HG03442 (cell line): ENCODE data around the gene GPR173.

Source experiments
- ATAC-seq: cut with Tn5 transposase; IDR thresholded peaks from one replicate; pipeline ENCODE4 v1.9.1; 2021; ENCODE audit warnings: mild to moderate bottlenecking, moderate library complexity; ENCODE audit not compliant: unreplicated experiment

Gene GPR173

DNA sequence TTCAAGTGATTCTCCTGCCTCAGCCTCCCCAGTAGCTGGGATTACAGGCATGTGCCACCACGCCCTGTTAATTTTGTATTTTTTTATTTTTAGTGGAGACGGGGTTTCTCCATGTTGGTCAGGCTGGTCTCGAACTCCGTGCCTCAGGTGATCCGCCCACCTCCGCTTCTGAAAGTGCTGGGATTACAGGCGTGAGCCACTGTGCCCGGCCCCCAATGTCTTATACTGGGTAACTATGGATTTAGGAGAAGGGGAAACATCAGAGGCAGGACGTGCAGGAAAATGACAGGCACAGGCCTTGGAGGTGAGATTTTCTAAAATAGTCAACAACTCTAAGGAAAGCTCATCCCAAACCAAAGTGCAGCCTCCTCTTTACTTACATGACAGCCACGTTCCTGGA lies 22.5 kb downstream of the GPR173 start:
- no peak for ATAC-seq

DNA sequence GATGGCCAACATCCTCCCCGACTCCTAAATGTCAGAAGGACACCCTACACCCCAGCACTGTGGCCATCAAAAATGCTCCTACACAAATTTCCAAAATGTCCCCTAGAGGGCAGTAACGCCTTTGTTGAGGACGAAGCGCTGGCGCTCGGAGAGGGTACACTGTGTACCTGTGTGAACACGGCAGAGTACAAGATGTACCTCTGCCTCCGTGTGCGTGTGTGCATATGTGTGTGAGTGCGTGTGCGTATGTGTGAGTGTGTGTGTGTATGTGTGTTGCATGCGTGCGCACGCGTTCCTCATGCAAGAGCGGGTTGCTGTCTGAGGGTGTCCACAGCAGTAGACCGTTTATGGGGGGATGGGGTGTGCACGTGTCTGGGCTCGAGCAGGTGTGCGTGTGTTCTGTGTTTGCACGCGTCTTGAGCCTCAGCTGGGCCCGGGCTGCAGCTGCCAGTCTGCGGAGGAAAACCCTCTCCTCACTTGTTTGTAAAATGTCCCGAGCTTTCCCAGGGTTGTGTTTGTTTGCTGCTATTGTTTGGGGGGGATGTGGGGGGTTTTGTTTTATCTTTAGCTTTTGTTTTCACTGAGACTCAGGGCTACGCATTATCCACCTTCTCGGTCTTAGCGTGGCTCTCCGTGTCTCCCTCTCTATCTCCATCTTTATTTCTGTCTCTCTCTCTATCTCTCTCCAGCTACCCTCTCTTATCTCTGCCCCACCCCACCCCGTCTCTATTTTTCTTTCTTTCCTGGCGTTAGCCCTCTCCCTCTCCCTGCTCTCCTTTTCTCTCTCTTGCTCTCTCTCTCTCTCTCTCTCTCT lies 23.2 kb downstream of the GPR173 start:
- ATAC-seq: peak; percentile 80

DNA sequence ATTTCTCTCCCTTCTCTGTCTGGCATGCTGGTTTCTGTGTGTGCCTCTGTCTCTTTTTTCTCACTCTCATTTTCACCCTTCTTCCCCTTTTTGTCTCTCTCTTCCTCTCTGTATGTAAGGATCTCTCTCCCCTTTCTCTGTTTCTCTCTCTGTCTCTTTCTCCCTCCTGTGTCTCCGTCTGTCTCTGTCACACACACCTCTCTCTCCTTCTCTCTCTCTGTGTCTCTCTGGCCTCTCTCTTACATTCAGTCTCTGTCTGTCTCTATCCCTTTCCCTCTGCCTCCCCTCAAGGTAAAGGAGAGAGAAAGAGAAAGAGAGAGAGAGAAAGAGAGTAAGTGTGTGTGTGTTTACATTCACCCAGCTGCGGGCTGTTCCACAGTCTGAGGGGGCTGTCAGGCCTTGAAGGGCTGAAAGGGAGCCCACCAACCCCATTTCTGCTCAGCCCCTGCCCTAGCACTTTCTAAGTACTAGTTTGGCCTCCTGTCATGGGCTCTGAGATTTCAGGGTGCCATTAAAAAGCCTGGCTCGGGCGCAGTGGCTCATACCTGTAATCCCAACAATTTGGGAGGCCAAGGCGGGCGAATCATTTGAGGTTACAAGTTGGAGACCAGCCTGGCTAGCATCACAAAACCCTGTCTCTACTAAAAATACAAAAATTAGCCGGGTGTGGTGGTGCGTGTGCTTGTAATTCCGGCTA lies 24.0 kb downstream of the GPR173 start:
- ATAC-seq: no peak

DNA sequence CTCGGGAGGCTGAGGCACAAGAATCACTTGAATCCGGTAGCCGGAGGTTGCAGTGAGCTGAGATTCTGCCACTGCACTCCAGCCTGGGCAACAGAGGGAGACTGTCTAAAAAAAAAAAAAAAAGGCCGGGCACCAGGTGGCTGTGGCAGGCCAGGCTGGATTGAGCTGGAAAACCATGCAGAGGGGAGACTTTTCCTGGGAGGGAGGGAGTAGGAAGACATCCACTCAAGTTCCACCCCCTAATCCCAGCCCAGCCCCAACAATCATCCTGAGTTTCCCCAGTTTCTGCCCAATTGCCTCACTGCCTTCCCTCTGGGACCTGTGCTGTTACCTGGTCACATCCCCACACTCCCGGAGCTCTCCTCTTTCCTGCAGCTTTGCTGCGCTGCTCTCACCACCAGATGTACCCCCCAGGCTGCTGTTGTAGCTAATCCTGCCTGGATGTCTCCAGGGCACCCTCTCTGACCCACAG lies 24.6 kb downstream of the GPR173 start:
- ATAC-seq: no peak

DNA sequence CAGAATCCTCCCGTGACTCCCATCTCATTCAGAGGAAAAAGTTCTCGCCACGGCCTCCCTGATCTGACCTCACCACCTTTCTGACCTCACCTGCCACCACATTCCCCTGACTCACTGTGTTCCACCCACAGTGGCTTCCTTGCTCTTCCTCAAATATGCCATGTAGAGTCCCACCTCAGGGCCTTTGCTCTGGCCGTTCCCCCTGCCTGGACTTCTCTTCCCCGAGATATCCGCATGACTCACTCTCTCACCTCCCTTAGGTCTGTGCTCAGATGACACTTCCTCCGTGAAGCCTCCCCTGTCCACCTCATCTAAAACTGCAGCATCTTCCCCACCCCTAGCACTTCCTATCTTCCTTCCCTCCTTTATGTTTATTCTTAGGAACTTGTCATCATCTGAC lies 26.4 kb downstream of the GPR173 start:
- no peak for ATAC-seq

DNA sequence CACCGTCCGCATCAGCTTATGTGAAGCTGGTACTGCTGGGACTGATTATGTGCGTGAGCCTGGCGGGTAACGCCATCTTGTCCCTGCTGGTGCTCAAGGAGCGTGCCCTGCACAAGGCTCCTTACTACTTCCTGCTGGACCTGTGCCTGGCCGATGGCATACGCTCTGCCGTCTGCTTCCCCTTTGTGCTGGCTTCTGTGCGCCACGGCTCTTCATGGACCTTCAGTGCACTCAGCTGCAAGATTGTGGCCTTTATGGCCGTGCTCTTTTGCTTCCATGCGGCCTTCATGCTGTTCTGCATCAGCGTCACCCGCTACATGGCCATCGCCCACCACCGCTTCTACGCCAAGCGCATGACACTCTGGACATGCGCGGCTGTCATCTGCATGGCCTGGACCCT lies 28.1 kb downstream of the GPR173 start:
- ATAC-seq: no peak

DNA sequence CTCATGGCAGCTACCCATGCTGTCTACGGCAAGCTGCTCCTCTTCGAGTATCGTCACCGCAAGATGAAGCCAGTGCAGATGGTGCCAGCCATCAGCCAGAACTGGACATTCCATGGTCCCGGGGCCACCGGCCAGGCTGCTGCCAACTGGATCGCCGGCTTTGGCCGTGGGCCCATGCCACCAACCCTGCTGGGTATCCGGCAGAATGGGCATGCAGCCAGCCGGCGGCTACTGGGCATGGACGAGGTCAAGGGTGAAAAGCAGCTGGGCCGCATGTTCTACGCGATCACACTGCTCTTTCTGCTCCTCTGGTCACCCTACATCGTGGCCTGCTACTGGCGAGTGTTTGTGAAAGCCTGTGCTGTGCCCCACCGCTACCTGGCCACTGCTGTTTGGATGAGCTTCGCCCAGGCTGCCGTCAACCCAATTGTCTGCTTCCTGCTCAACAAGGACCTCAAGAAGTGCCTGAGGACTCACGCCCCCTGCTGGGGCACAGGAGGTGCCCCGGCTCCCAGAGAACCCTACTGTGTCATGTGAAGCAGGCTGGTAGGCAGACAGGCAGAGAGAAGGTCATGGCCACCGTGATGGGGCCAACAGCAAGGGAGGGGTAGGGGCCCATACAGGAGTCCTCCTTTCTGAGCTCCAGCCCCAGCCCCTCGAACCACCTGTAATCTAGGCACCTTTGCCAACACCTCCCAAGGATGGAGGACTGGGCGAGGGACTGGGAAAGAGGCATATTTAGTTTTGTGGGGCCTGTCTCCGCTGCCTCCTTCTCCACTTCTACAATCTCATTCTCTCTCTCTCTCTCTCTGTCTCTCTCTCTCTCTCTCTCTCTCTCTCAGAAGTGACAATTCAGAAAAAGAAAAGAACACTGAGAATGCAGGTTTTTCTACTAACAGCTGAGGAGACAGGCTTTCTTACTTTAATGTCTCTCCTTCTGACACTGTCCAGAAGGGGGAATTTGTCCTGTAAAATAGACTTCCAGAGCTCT lies 28.9 kb downstream of the GPR173 start:
- ATAC-seq: no peak

DNA sequence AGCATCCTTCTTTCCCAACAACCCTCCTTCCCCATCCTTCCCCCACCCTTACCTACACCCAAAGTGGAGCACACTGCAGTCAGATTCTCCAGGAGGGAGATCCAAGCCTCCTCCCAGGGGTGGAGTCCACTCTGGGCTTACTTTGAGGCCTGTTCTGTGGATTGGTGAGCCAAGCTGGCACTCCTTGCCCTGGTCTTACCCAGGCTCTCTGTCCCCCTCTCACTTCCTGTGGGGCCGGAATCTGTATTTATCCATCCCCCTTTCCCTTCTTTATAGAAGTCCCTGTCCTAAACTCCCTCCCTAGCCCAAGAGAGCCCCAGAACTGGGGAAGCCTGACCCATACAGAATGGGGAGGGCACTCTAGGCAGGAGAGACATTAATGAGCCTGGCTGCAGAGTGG lies 30.4 kb downstream of the GPR173 start:
- ATAC-seq: no peak

DNA sequence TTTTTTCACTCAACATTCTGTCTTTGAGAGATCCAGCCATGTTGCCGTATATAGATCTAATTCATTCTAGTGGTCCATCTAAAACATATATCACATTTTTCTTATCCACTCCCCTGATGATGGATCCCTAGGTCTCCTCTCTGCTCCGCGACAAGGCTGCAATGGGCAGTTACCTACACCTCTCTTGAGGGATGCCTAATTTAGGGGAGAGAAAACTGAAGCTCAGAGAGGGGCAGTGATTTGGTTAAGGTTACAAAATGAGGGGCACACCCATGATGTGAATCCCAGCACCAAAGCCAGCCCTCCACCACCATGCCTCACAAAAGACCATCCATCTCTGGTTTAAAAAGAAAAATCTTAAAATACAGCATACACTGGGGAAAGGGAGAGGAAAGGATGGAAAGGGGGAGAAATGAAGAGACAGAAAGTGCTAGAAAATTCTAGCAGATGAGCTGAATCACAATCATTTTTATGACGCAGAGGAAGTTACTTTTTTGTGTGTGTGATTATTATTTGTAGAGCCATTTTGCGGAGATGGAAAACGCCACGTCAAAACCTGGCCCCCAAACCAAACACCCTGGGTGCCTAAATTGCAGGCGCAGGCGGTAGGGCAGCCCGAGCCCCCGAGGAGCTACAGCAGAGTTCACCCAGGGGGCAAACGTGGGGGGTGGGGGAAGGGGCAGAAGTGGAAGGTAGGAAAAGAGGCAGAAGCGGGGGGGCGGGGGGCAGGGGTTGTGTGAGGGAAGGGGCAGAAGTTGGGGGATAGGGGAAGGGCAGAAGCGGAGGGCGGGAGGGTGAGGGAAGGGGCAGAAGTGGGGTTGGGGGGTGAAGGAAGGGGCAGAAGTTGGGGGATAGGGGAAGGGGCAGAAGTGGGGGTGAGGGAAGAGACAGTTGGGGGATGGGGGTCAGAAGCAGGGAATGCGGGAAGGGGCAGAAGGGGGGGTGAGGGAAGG lies 32.3 kb downstream of the GPR173 start:
- ATAC-seq: no peak

DNA sequence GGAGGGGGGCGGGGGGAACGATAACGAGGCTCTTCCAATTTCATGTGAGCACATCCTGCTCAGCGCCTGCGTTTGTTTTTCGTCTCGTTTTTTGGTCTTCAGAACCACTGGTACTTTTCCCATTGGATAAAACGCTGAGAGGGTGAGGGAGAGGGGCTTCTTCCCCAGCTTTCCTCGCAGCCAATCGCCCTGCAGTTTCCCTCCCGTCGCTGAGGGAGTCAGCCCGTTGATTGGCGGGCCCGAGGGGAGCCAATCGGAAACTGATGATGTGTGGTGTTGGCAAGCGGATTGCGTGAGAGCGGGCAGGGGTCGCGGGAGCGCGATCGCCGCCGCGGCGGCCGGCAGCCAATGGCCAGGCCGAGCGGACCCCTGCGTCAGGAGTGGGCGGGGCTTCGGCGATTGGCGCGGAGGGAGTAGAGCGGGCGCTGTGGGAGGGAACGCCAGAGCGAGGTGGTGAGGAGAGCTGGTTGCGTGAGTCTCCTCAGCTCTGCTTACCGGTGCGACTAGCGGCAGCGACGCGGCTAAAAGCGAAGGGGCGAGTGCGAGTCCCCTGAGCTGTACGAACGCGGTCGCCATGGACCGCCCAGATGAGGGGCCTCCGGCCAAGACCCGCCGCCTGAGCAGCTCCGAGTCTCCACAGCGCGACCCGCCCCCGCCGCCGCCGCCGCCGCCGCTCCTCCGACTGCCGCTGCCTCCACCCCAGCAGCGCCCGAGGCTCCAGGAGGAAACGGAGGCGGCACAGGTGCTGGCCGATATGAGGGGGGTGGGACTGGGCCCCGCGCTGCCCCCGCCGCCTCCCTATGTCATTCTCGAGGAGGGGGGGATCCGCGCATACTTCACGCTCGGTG lies 33.6 kb downstream of the GPR173 start, which contains the start of gene TSPYL2:
Gene TSPYL2 (plus strand): TSS at position 443 of the 848 bp plus-strand sequence. CDS start 132 bp downstream, at position 575.
- ATAC-seq: peak; percentile 92

DNA sequence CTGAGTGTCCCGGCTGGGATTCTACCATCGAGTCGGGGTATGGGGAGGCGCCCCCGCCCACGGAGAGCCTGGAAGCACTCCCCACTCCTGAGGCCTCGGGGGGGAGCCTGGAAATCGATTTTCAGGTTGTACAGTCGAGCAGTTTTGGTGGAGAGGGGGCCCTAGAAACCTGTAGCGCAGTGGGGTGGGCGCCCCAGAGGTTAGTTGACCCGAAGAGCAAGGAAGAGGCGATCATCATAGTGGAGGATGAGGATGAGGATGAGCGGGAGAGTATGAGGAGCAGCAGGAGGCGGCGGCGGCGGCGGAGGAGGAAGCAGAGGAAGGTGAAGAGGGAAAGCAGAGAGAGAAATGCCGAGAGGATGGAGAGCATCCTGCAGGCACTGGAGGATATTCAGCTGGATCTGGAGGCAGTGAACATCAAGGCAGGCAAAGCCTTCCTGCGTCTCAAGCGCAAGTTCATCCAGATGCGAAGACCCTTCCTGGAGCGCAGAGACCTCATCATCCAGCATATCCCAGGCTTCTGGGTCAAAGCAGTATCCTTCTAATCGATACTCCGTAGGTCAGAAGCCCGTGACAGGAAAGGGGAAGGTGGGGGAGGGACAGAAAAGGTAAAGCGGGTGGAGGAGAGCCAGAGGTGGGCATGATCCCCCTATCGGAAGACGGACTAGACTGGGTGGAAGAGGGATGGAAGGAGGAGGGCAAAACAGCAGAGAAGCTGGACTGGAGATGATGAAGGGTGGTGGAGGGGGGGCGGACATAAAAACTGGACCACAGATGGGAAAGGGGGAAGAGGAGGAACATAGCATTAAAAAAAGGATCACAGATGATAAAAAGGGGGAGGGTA lies 34.4 kb downstream of the GPR173 start:
- ATAC-seq: no peak

DNA sequence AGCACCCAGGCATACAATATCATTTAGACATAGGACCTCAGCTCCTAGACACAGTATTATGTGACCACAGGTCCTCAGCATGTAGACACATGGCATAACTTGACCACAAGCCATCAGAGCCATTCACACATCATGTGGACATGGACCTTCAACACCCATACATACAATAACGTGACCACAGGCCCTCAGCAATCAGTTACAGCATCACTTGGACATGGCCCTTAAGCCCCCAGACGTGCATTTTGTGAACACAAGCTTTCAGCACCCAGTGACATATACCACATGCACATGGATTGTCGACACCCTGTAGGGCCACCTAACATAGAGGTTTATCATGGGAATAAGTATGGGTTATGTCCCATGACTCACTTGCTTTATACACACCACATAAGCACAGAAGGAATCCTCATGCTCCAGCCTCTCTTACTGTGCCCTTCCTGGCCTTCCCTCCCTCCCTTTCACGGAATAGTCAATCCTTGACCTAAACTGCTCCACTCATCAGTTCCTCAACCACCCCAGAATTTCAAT lies 35.5 kb downstream of the GPR173 start:
- ATAC-seq: no peak

DNA sequence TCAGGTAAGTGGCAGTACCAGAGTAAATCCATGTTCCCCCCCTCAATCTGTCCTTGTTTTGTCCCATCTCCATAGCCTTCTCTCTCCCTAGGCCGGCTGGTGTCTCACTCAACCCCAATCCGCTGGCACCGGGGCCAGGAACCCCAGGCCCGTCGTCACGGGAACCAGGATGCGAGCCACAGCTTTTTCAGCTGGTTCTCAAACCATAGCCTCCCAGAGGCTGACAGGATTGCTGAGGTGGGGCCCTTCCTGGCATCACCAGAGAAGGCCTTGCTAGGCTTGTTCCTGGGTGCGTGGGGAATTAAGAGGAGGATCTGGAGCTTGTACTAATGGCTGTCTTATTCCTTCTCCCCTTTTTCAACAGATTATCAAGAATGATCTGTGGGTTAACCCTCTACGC lies 36.3 kb downstream of the GPR173 start:
- ATAC-seq: no peak

DNA sequence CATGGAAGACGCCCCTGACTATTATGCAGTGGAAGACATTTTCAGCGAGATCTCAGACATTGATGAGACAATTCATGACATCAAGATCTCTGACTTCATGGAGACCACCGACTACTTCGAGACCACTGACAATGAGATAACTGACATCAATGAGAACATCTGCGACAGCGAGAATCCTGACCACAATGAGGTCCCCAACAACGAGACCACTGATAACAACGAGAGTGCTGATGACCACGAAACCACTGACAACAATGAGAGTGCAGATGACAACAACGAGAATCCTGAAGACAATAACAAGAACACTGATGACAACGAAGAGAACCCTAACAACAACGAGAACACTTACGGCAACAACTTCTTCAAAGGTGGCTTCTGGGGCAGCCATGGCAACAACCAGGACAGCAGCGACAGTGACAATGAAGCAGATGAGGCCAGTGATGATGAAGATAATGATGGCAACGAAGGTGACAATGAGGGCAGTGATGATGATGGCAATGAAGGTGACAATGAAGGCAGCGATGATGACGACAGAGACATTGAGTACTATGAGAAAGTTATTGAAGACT lies 37.2 kb downstream of the GPR173 start:
- no peak for ATAC-seq

DNA sequence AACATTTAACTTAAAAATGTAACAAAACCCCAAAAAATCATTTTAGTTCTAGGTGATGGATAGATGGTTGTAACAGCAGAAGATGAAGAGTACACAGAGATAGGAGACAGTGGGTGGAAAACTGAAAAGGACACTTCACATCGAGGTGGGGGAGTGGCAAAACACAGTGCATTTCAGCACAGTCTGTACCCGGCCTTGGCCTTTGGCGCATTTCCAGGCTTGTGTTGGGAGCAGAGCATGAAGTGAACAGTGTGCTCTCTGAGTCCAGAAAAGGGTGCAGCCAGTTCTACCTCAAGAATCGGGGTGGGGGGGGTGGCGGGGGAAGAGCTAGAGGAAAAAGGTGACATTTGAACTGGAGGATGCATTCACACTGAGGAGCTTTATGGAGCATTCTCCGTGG lies 37.9 kb downstream of the GPR173 start:
- ATAC-seq: no peak

DNA sequence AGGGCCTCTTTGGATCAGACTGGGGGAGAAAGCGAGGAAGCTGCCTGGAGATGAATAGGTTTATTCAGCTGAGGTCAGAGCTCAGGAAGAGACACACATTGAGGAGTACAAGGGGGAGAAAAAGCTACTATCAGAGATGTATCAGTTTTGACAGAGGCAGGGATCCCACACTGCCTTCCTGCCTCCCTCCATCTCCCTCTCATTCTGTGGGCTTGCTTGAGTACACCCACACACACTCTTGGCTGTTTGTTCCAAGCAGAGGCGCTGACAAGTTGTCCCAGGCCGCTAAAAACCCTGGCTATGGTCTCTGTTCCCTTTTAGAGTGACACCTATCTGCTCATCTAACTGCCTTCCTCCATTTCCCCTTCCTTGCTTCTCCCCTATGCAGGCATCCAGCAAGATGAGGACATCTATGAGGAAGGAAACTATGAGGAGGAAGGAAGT lies 38.8 kb downstream of the GPR173 start:
- ATAC-seq: no peak
